HEK293 (cell line): ENCODE data around the gene ASPHD1.

Experiments used
- CTCF ChIP-seq: fragments of 450-650 bp; formaldehyde crosslinking; IDR thresholded peaks from 2 replicates; pipeline ENCODE4 v1.5.1; 2016; ENCODE audit warnings: missing biosample characterization, missing genetic modification characterization
- ZNF121 ChIP-seq: fragments of 450-650 bp; formaldehyde crosslinking; IDR thresholded peaks from 2 replicates; pipeline ENCODE4 v1.5.1; 2016; ENCODE audit warnings: missing biosample characterization, missing genetic modification characterization

- TF ChIP-seq ZNF121 (tag by site-specific recombination) (no peak), CTCF (tag by site-specific recombination) (no peak)
Measured at GRCh38 chr16:29900102-29900887, at the start of gene ASPHD1.
